Activated CD8-positive, alpha-beta memory T cell treated with anti-CD3 and anti-CD28 coated beads, Interleukin-2, amount 50 U/mL, for 24 hours (primary cell): ENCODE data around the gene CMTM4.
A peak's percentile ranks its signal among the peaks of the same experiment; 100 is the strongest.
"Not testable (repeated sequence)": the region's sequence is repeated elsewhere in the genome, so short reads cannot be mapped to it uniquely, and the experiment has no call there.

Source experiments
- DNase-seq: peaks from one replicate; pipeline ENCODE4 v3.0.0-alpha.2; 2020; ENCODE audit errors: extremely low read depth

CMTM4 gene

GRCh38 chr16:66616169-66616568 lies 80.4 kb downstream of the CMTM4 start:
- DNase-seq = no peak

- DNase-seq = no peak
These were observed 82.3 kb downstream of the CMTM4 start for GRCh38 chr16:66614161-66614802.

- DNase-seq = no peak
These were observed 84.1 kb downstream of the CMTM4 start for GRCh38 chr16:66612422-66612821.

- DNase-seq = not testable (repeated sequence)
These were observed 84.6 kb downstream of the CMTM4 start for GRCh38 chr16:66611911-66612310.

- no peak for DNase-seq
These were observed 86.3 kb downstream of the CMTM4 start for GRCh38 chr16:66610111-66610820.

GRCh38 chr16:66609139-66609510 lies 87.4 kb downstream of the CMTM4 start:
- DNase-seq = no peak

- DNase-seq = peak; percentile 63
These were observed 88.1 kb downstream of the CMTM4 start for GRCh38 chr16:66608241-66609138.

- no peak for DNase-seq
These were observed 90.4 kb downstream of the CMTM4 start for GRCh38 chr16:66605979-66606751.

- DNase-seq = no peak
These were observed 91.2 kb downstream of the CMTM4 start for GRCh38 chr16:66605177-66605978.

- DNase-seq = peak; percentile 32
These were observed 92.0 kb downstream of the CMTM4 start, which contains the start of gene CMTM3 for GRCh38 chr16:66604376-66605176. Gene CMTM3 (plus strand): TSS chr16:66604704. CDS start chr16:66604806, 102 bp downstream.

GRCh38 chr16:66603537-66604375 lies 92.8 kb downstream of the CMTM4 start:
- DNase-seq = peak; percentile 21

- DNase-seq = no peak
These were observed 95.1 kb downstream of the CMTM4 start for GRCh38 chr16:66601471-66601870.

- DNase-seq = no peak
These were observed 96.1 kb downstream of the CMTM4 start for GRCh38 chr16:66600477-66600876.

- DNase-seq = no peak
These were observed 96.8 kb downstream of the CMTM4 start for GRCh38 chr16:66599726-66600125.

GRCh38 chr16:66598111-66598510 lies 98.4 kb downstream of the CMTM4 start:
- DNase-seq = no peak

- DNase-seq = no peak
These were observed 99.3 kb downstream of the CMTM4 start for GRCh38 chr16:66596986-66597848.

- not testable (repeated sequence) for DNase-seq
These were observed 100.0 kb downstream of the CMTM4 start for GRCh38 chr16:66596559-66596958.

GRCh38 chr16:66594739-66595138 lies 101.8 kb downstream of the CMTM4 start:
- no peak for DNase-seq
